OCI-LY7 (cell line): ENCODE measurements around the gene IL36B. TPM values are rescaled to one million over a fixed set of nuclear protein-coding genes. Genes with fewer than 3 reads are reported as not detected.

Source experiments
- BruUV-seq: library from RNA; stranded (reverse); fragments of 400-500 nt; replicated peaks from 2 replicates; lab custom pipeline; 2021; lab: Mats Ljungman, UMichigan
- CTCF ChIA-PET: fragments of 300-600 bp; sonication (Branson Sonifier 250); formaldehyde crosslinking; loops from one replicate; lab custom pipeline; 2022; ENCODE audit warnings: antibody characterized with exemption; ENCODE audit not compliant: unreplicated experiment; lab: Charles Lee
- POLR2A ChIA-PET: fragments of 300-600 bp; sonication (Branson Sonifier 250); formaldehyde crosslinking; loops from one replicate; lab custom pipeline; 2022; ENCODE audit warnings: antibody characterized with exemption; lab: Charles Lee
- DNase-seq: peaks from one replicate; pipeline ENCODE4 v3.0.0-alpha.2; 2015; ENCODE audit warnings: low spot score
- H2AFZ ChIP-seq: fragments of 200-600 bp; sonication (generic), shearing (Covaris generic); 2 replicates; pipeline ENCODE4 v1.6.1; 2014; ENCODE audit warnings: mild to moderate bottlenecking, antibody characterized with exemption, low read length, moderate library complexity
- H3K27ac ChIP-seq: fragments of 200-600 bp; sonication (generic); 2 replicates; pipeline ENCODE4 v1.5.1; 2014; ENCODE audit warnings: mixed run types, low read depth, mild to moderate bottlenecking, moderate library complexity, low read length, inconsistent platforms; ENCODE audit not compliant: poor library complexity, severe bottlenecking
- H3K36me3 ChIP-seq: fragments of 200-600 bp; sonication (generic); 2 replicates; pipeline ENCODE4 v1.6.1; 2014; ENCODE audit warnings: mild to moderate bottlenecking, antibody characterized with exemption, low read length, moderate library complexity, mixed read lengths; ENCODE audit not compliant: insufficient read depth
- H3K4me1 ChIP-seq: fragments of 200-600 bp; sonication (generic); 2 replicates; pipeline ENCODE4 v1.5.1; 2014; ENCODE audit warnings: mild to moderate bottlenecking, low read length; ENCODE audit not compliant: insufficient read depth, poor library complexity, severe bottlenecking
- H3K4me2 ChIP-seq: fragments of 200-600 bp; sonication (generic); 2 replicates; pipeline ENCODE4 v1.6.1; 2014; ENCODE audit warnings: mild to moderate bottlenecking, low read length
- H3K4me3 ChIP-seq: fragments of 200-600 bp; sonication (generic); 2 replicates; pipeline ENCODE4 v1.5.1; 2014; ENCODE audit warnings: mild to moderate bottlenecking, low read depth, low read length; ENCODE audit not compliant: poor library complexity, severe bottlenecking
- H3K79me2 ChIP-seq: fragments of 200-600 bp; sonication (generic); 2 replicates; pipeline ENCODE4 v1.6.1; 2016; ENCODE audit warnings: low read depth, mild to moderate bottlenecking, low read length, moderate library complexity, mixed read lengths; ENCODE audit not compliant: insufficient read depth
- H3K9me2 ChIP-seq: fragments of 200-600 bp; sonication (generic); 2 replicates; pipeline ENCODE4 v1.6.1; 2016; ENCODE audit warnings: mild to moderate bottlenecking, low read length, mixed read lengths; ENCODE audit not compliant: insufficient read depth
- H3K9me3 ChIP-seq: fragments of 200-600 bp; sonication (generic); 2 replicates; pipeline ENCODE4 v1.6.1; 2014; ENCODE audit warnings: mild to moderate bottlenecking, mixed run types, low read length, mixed read lengths
- H4K20me1 ChIP-seq: fragments of 200-600 bp; sonication (generic); 2 replicates; pipeline ENCODE4 v1.6.1; 2014; ENCODE audit warnings: mild to moderate bottlenecking, antibody characterized with exemption, low read length, moderate library complexity, mixed read lengths; ENCODE audit not compliant: insufficient read depth
- CTCF ChIP-seq: fragments of 200-600 bp; sonication (generic); conservative IDR thresholded peaks from 2 replicates; pipeline ENCODE4 v1.5.1; 2014; ENCODE audit warnings: mild to moderate bottlenecking, antibody characterized with exemption, low read length, moderate library complexity, mixed read lengths
- EZH2phosphoT487 ChIP-seq: fragments of 200-600 bp; sonication (generic); IDR thresholded peaks from 2 replicates; pipeline ENCODE4 v1.6.1; 2018; ENCODE audit warnings: low read depth, borderline replicate concordance, mild to moderate bottlenecking, mixed run types, antibody characterized with exemption, low read length, moderate library complexity, mixed read lengths
- intact Hi-C: fragments of 100-400 bp; cut with micrococcal nuclease; formaldehyde crosslinking; loops from one replicate; pipeline ENCODE4 v1.10.0; 2022; ENCODE audit not compliant: unreplicated experiment
- total RNA-seq, 2 experiments: library from RNA; depleted of rRNA in 1 of 2; stranded (reverse); fragments of >200 nt in 1 of 2; shearing (Covaris generic) in 1 of 2; gene quantifications; 2 replicates each; pipeline ENCODE4 v1.2.3, GENCODE V29; 2014 to 2022

The IL36B gene
- total RNA-seq, 2 experiments from 2014 or later = not detected

DNA sequence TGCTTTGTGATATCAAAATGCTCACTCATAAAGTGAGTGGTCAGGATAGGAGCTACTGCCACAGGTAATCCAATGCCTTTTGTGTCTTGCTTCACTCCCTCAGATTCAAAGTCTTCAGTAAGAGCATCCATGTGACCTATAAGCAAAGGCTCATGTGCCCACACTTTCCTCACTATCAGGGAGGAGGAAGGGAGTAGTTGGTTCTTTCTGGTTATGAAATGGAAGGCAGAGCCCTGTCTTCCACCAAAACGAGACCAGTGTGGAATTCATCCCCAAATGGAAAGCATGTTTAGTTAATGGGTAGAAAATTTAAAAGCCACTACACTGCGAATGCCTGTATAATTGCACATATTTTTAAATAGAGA lies 40.9 kb upstream of the IL36B start:
- TF ChIP-seq EZH2phosphoT487 (no peak), CTCF (no peak)
- no peaks in the 10 kb centered on the region for H3K36me3 ChIP-seq
- H3K4me3 ChIP-seq = no peak overlapping the region
- no peak overlapping the region for H2AFZ ChIP-seq
- POLR2A ChIA-PET = interaction anchor here (0.8 kb wide), 1 partner anchor 11 kb away, joined by 3 read pairs; no protein-coding TSS in a partner anchor
- BruUV-seq = no TSS peak
- no peaks in the 10 kb centered on the region for H3K4me1 ChIP-seq
- CTCF ChIA-PET = no interaction called here
- H3K9me2 ChIP-seq = no peaks in the 10 kb centered on the region
- no peaks in the 10 kb centered on the region for H4K20me1 ChIP-seq
- intact Hi-C loops = no loop called here
- no peak overlapping the region for H3K4me2 ChIP-seq
- H3K27ac ChIP-seq = no peak overlapping the region
- no peak for DNase-seq
- H3K79me2 ChIP-seq = no peaks in the 10 kb centered on the region
- H3K9me3 ChIP-seq = no peaks in the 10 kb centered on the region

DNA sequence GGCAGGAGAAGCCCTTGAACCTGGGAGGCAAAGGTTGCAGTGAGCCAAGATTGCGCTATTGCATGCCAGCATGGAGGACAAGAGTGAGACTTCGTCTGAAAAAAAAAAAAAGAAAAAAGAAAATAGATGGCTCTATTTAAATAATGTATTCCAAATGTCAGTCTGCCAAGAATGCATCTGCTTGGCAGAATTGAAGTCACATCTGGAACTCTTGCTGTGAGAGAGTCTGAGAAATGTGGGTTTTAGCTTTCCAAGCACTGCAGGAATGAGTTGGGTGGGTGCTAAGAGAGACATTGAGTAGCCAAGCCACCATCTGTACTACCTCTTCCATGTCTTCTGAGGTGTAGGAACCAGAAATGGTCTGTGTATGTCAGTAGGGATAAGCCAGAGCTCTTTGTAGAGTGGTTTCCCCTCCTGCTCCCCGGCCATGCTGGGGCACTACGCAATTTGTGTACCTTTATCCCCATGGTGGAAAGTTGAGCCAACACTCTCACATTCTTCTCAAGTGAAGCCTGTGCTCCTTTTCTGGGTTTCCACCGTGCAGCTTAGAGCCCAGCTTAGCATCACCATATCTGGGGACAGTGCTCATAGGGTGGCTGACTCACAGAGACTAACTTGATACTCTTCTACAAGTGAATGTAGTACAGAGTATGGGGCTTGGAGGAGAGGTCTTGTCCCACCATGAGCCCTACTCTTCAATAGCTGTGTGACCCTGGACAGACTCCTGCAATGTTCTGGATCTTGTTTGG lies 40.4 kb upstream of the IL36B start:
- H4K20me1 ChIP-seq = no peaks in the 10 kb centered on the region
- no peak for DNase-seq
- no peaks in the 10 kb centered on the region for H3K4me1 ChIP-seq
- H3K4me2 ChIP-seq = no peak overlapping the region
- TF ChIP-seq CTCF = no peak
- no peak for TF ChIP-seq EZH2phosphoT487
- intact Hi-C loops = no loop called here
- no TSS peak for BruUV-seq
- ChIA-PET POLR2A (interaction anchor here (0.8 kb wide), 1 partner anchor 10 kb away, joined by 3 read pairs; no protein-coding TSS in a partner anchor), CTCF (no interaction called here)
- H3K27ac ChIP-seq = no peak overlapping the region
- H3K79me2 ChIP-seq = no peaks in the 10 kb centered on the region
- no peaks in the 10 kb centered on the region for H3K36me3 ChIP-seq
- H3K9me3 ChIP-seq = no peaks in the 10 kb centered on the region
- H3K9me2 ChIP-seq = no peaks in the 10 kb centered on the region
- H2AFZ ChIP-seq = no peak overlapping the region
- no peak overlapping the region for H3K4me3 ChIP-seq

DNA sequence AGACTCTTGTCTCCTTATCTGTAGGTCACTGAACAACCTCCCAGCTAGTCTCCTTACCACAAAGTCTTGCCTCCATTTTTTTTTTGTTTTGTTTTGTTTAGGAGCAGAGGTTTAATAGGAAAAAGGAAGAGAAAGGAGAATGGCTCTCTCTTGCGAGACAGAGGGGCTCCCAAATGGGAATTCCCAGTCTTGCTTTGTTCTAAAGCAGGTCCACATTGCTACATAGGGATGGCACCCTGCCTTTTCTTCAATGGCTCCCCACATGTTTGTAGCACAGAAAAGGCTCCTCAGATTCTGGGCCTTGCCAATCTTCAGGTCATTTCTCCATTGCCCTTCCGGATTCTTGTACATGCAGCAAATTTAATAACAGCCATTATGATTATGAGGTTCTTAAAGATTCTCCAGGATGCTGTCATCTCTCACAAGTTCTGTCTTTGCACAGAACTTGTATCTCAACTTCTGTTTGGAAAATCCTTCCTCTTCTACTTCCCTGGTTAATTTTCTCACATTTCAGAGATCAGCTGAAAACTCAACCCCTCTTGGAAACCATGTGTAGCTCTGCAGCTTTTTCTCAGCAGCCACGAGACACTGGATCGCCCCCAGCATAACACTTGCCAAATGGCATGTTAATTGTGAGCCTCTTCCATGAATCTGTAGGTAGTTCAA lies 38.7 kb upstream of the IL36B start:
- H3K4me2 ChIP-seq = no peak overlapping the region
- TF ChIP-seq EZH2phosphoT487 = no peak
- TF ChIP-seq CTCF = no peak
- intact Hi-C loops = no loop called here
- no peak overlapping the region for H3K27ac ChIP-seq
- BruUV-seq = no TSS peak
- H3K9me3 ChIP-seq = no peaks in the 10 kb centered on the region
- no peaks in the 10 kb centered on the region for H3K79me2 ChIP-seq
- no peaks in the 10 kb centered on the region for H3K9me2 ChIP-seq
- ChIA-PET POLR2A (no interaction called here), CTCF (no interaction called here)
- no peak overlapping the region for H3K4me3 ChIP-seq
- no peaks in the 10 kb centered on the region for H3K4me1 ChIP-seq
- no peak for DNase-seq
- H4K20me1 ChIP-seq = no peaks in the 10 kb centered on the region
- H2AFZ ChIP-seq = no peak overlapping the region
- no peaks in the 10 kb centered on the region for H3K36me3 ChIP-seq
